H1 (cell line): ENCODE data around the gene SPP1.

ENCODE experiments used
- CTCF ChIP-seq, 3 experiments: IDR thresholded peaks; 1 replicate in 2 of 3; 2 replicates in 1 of 3; pipeline versions ENCODE4 v1.5.1 to v1.6.1; 2011; ENCODE audit warnings: low read length in 3 of 3, mild to moderate bottlenecking in 3 of 3, inconsistent platforms in 2 of 3, low read depth in 1 of 3, moderate library complexity in 1 of 3; ENCODE audit not compliant: insufficient read depth in 1 of 3; ENCODE audit errors: control extremely low read depth in 1 of 3
- EP300 ChIP-seq, 2 experiments: IDR thresholded peaks; 1 replicate in 1 of 2; 2 replicates in 1 of 2; pipeline ENCODE4 v1.6.1; 2011 to 2012; ENCODE audit warnings: low read depth in 2 of 2, low read length in 2 of 2, mild to moderate bottlenecking in 2 of 2, borderline replicate concordance in 1 of 2, inconsistent platforms in 1 of 2, moderate library complexity in 1 of 2
- EZH2 ChIP-seq: fragments of 200-600 bp; sonication (generic); IDR thresholded peaks from 2 replicates; pipeline ENCODE4 v1.7.1; 2012; ENCODE audit warnings: low read depth, mild to moderate bottlenecking, moderate library complexity, low read length, inconsistent platforms; ENCODE audit not compliant: severe bottlenecking
- RAD21 ChIP-seq, 2 experiments: IDR thresholded peaks in 1 of 2; conservative IDR thresholded peaks in 1 of 2; 2 replicates each; pipeline ENCODE4 v1.6.1; 2011; ENCODE audit warnings: low read depth in 2 of 2, low read length in 2 of 2, improper control_type of control experiment in 1 of 2, inconsistent platforms in 1 of 2, mild to moderate bottlenecking in 1 of 2, moderate library complexity in 1 of 2
- RNF2 ChIP-seq: fragments of 200-900, 300-1000 bp; sonication (generic); IDR thresholded peaks from 2 replicates; pipeline ENCODE4 v1.7.1; 2016; ENCODE audit warnings: borderline replicate concordance, low read depth, mild to moderate bottlenecking, antibody characterized with exemption, low read length; ENCODE audit not compliant: poor library complexity, severe bottlenecking; ENCODE audit errors: missing control alignments
- TF ChIP-seq, protein P1 (sequence below): IDR thresholded peaks from 2 replicates; pipeline ENCODE4 v1.6.1; 2012; ENCODE audit warnings: inconsistent platforms

DNA sequence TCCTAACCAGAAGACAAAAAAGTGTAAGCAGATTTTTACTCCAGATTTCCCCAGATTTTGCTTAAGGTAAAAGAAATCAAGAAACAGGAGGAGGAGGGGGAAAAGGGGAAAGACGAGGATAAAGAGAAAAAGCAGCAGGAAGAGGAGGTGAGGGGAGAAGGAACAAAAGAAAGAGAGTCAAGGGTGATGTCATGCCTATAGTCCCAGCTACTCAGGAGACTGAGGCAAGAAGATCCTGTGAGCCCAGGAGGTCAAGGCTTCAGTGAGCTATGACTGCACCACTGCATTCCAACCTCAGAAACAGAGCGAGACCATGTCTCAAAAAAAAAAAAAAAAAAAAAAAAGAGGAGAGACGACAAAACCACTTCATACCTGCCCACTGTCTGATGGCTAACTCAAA, 19.9 kb downstream of the SPP1 start:
- TF ChIP-seq, protein P1, sequence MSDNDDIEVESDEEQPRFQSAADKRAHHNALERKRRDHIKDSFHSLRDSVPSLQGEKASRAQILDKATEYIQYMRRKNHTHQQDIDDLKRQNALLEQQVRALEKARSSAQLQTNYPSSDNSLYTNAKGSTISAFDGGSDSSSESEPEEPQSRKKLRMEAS = no peak
- TF ChIP-seq RAD21 (IDR thresholded peaks at IDR 0.05 in 1 of 2, conservative IDR thresholded peaks at IDR 0.05 in 1 of 2; ENCODE audit: low read depth in 2 of 2, low read length in 2 of 2) (no peak), CTCF (IDR thresholded peaks at IDR 0.05; ENCODE audit: control extremely low read depth in 1 of 3, insufficient read depth in 1 of 3, low read depth in 1 of 3, low read length in 3 of 3) (no peak), EZH2 (no peak), EP300 (IDR thresholded peaks at IDR 0.05; ENCODE audit: borderline replicate concordance in 1 of 2, low read depth in 2 of 2, low read length in 2 of 2) (no peak), RNF2 (no peak)
